Tongue (tissue), 2 donors: ENCODE results near the gene ACSS2. TPM values are rescaled to one million over a fixed set of nuclear protein-coding genes. Genes with fewer than 3 reads are reported as not detected.
"Not testable (repeated sequence)": the region's sequence is repeated elsewhere in the genome, so short reads cannot be mapped to it uniquely, and the experiment has no call there.

Source experiments
- DNase-seq: peaks from one replicate; pipeline ENCODE4 v3.0.0-alpha.2; 2015
- total RNA-seq: library from RNA; depleted of rRNA; stranded (reverse); fragments of >200 nt; gene quantifications from one replicate; pipeline ENCODE4 v1.2.3, GENCODE V29; 2014

ACSS2 gene
- total RNA-seq, 1 donor from 2014 or later: 63.9 TPM

- DNase-seq: no peak
Observed at GRCh38 chr20:34873583-34874093, 2.8 kb upstream of the ACSS2 start.

GRCh38 chr20:34874094-34874654, 2.2 kb upstream of the ACSS2 start:
- DNase-seq: peak; percentile 90

GRCh38 chr20:34875642-34876405, 588 bp upstream of the ACSS2 start:
- no peak for DNase-seq

GRCh38 chr20:34880215-34880850, 3.9 kb downstream of the ACSS2 start:
- no peak for DNase-seq

- DNase-seq: not testable (repeated sequence)
Observed at GRCh38 chr20:34880971-34881370, 4.6 kb downstream of the ACSS2 start.

- no peak for DNase-seq
Observed at GRCh38 chr20:34881689-34882088, 5.3 kb downstream of the ACSS2 start.

GRCh38 chr20:34883087-34883688, 6.8 kb downstream of the ACSS2 start:
- no peak for DNase-seq

- no peak for DNase-seq
Observed at GRCh38 chr20:34883809-34884208, 7.4 kb downstream of the ACSS2 start.

GRCh38 chr20:34884260-34884659, 7.8 kb downstream of the ACSS2 start:
- DNase-seq: no peak

- DNase-seq: no peak
Observed at GRCh38 chr20:34886122-34886521, 9.7 kb downstream of the ACSS2 start.

- DNase-seq: no peak
Observed at GRCh38 chr20:34887023-34887422, 10.6 kb downstream of the ACSS2 start.

- DNase-seq: no peak
Observed at GRCh38 chr20:34888468-34888867, 12.1 kb downstream of the ACSS2 start.

- DNase-seq: no peak
Observed at GRCh38 chr20:34891166-34892062, 15.0 kb downstream of the ACSS2 start.

- no peak for DNase-seq
Observed at GRCh38 chr20:34892671-34893070, 16.3 kb downstream of the ACSS2 start.

- no peak for DNase-seq
Observed at GRCh38 chr20:34894723-34895122, 18.3 kb downstream of the ACSS2 start.

- no peak for DNase-seq
Observed at GRCh38 chr20:34895465-34895864, 19.1 kb downstream of the ACSS2 start.

- DNase-seq: peak; percentile 50
Observed at GRCh38 chr20:34896086-34896621, 19.7 kb downstream of the ACSS2 start.

GRCh38 chr20:34898129-34898528, 21.7 kb downstream of the ACSS2 start:
- not testable (repeated sequence) for DNase-seq

- not testable (repeated sequence) for DNase-seq
Observed at GRCh38 chr20:34898731-34899130, 22.3 kb downstream of the ACSS2 start.

- no peak for DNase-seq
Observed at GRCh38 chr20:34904202-34904621, 27.8 kb downstream of the ACSS2 start.
